ENCODE measurements around the gene MRC1. TPM values are rescaled to one million over a fixed set of nuclear protein-coding genes. Genes with fewer than 3 reads are reported as not detected.

The MRC1 gene
- total RNA-seq, 1 donor from 2014 or later: not detected

DNA sequence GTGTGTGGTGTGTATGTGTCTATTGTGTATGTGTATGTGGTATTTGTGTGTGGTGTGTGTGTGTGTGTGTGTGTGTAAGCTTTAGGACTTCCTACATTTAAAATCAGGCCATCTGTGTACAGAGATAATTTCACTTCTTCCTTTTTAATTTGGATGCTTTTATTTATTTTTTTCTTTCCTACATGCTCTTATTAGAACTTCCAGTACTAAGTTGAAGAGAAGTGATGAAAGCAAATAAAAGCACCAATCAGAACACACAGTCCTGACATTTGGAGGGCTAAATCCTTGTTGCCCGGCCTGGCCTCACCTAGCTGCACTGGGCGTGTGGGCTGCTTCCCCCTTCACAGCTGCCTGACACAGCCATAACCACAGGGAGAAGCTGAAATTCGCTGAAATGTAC lies 3.8 kb upstream of the MRC1 start:
- H3K36me3 Mint-ChIP-seq (ENCODE audit: low read depth): no peaks in the 10 kb centered on the region
- H3K4me1 Mint-ChIP-seq (ENCODE audit: low read depth): peaks cover 12% of the 10 kb centered on the region
- H3K27ac Mint-ChIP-seq: no peak overlapping the region
- no peaks in the 10 kb centered on the region for H3K9me3 Mint-ChIP-seq
- peaks cover 6% of the 10 kb centered on the region for H3K27me3 Mint-ChIP-seq (ENCODE audit: insufficient read depth)
- DNase-seq (ENCODE audit: low spot score): no peak
- H3K4me3 Mint-ChIP-seq: no peak overlapping the region
- intact Hi-C loops (cut with micrococcal nuclease): loop anchor here (10.0 kb wide), 1 partner anchor 299 kb away; no protein-coding TSS in a partner anchor

DNA sequence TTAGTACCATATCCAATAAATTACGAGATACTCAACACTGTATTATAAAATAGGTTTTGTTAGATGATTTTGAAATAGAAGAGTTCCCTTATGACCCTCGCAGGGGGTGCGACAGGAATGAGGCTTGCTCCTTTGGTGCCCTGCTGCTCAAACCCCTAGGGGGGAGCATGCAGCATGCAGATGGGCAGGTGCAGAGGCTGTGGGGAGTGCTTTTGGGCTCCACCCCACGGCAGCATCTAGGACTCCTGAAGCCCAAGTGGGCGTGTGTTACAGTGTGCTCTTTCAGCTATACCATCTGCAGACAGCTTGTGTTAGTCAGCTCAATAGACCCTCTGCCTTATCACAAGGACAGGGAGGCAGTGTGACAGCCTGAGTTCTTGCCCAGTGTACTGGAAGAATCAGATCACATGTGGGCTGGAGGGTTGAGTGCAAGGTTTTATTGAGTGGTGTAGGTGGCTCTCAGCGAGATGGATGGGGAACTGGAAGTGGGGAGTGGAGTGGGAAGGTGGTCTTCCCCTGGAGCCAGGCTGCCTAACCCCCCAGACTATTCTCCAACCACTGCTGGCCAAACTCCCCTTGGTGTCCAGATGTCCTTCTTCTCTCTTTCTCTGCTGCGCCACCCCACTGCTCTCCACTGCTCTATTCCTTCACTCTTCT lies 3.1 kb upstream of the MRC1 start:
- no peak overlapping the region for H3K27ac Mint-ChIP-seq
- H3K9me3 Mint-ChIP-seq: no peaks in the 10 kb centered on the region
- no peaks in the 10 kb centered on the region for H3K36me3 Mint-ChIP-seq (ENCODE audit: low read depth)
- peaks cover 14% of the 10 kb centered on the region for H3K4me1 Mint-ChIP-seq (ENCODE audit: low read depth)
- H3K27me3 Mint-ChIP-seq (ENCODE audit: insufficient read depth): peaks cover 9% of the 10 kb centered on the region
- H3K4me3 Mint-ChIP-seq: no peak overlapping the region
- no peak for DNase-seq (ENCODE audit: low spot score)
- intact Hi-C loops (cut with micrococcal nuclease): loop anchor here (10.0 kb wide), 1 partner anchor 299 kb away; no protein-coding TSS in a partner anchor

DNA sequence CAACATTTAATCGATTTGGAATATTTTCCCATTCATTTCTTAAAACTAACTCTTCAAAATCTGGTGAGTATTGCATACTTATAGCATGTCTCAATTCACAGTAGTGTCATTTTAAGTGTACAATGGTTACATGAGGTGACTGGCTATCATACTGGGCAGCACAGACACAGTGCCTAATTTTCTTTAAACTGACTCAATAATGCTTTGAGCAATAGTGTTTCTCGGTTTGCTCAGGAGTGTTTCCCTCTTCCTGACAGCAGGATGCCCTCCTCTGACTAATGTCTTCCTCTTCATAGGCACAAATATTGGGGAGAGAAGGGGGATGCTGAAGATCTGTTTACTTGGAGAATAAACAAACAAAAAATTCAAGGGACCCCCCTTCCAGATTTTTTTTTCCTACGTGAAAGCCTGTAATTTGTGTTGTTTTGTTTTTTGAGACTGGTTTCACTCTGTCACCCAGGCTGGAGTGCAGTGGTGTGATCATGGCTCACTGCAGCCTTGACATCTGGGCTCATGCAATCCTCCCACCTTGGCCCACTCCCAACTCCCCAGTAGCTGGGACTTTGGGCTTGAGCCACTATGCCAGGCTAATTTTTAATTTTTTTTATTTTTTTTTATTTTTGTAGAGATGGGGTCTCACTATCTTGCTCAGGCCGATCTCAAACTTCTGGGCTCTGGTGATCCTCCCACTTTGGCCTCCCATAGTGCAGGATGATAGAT lies 2.2 kb downstream of the MRC1 start:
- intact Hi-C loops (cut with micrococcal nuclease): no loop called here
- Mint-ChIP-seq H3K36me3 (ENCODE audit: low read depth) (no peaks in the 10 kb centered on the region), H3K27me3 (ENCODE audit: insufficient read depth) (peaks cover 9% of the 10 kb centered on the region), H3K4me3 (no peak overlapping the region), H3K4me1 (ENCODE audit: low read depth) (peaks cover 10% of the 10 kb centered on the region), H3K9me3 (no peaks in the 10 kb centered on the region), H3K27ac (no peak overlapping the region)
- DNase-seq (ENCODE audit: low spot score): no peak

DNA sequence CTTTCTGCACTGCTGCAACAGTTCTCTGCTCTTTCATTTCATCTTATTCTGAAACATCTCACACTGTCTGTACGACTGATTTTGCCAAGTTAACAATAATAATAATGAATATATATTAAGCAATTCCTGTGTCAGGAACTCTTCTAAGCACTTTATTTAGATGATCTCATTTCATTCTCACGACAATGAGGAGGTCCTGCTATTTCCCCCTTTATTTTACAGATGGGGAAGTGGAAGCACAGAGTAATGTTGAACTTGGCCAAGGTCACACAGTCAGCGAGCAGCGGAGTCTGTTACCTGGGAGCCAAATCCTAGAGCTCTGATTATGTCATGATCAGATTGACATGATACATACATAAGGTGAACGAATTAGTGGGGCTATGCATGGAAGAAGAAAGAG lies 5.8 kb downstream of the MRC1 start:
- DNase-seq (ENCODE audit: low spot score): no peak
- Mint-ChIP-seq H3K9me3 (no peaks in the 10 kb centered on the region), H3K4me3 (no peak overlapping the region), H3K4me1 (ENCODE audit: low read depth) (peaks cover 6% of the 10 kb centered on the region), H3K36me3 (ENCODE audit: low read depth) (no peaks in the 10 kb centered on the region), H3K27me3 (ENCODE audit: insufficient read depth) (peaks cover 3% of the 10 kb centered on the region), H3K27ac (no peak overlapping the region)
- intact Hi-C loops (cut with micrococcal nuclease): no loop called here

DNA sequence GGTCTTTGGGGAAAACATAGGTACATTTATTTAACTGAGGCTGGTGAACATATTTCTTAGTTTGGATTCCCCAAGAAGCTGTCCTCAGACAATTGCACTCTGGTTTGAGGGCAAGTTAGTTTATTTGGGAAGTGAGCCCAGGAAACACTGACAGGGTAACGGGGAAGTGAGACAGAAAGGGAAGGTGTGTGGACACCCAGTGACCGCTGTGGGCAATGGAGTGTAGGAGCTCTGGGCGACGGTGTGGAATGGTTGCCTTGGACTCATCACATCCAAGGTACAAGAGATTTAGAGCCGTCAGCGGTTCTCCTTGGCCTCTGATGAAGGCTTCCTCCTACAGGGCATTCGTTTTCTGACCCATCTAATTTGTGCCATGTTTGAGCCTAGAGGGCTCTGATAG lies 7.1 kb downstream of the MRC1 start:
- Mint-ChIP-seq H3K9me3 (no peaks in the 10 kb centered on the region), H3K4me1 (ENCODE audit: low read depth) (no peaks in the 10 kb centered on the region), H3K27me3 (ENCODE audit: insufficient read depth) (no peaks in the 10 kb centered on the region), H3K36me3 (ENCODE audit: low read depth) (no peaks in the 10 kb centered on the region), H3K27ac (no peak overlapping the region), H3K4me3 (no peak overlapping the region)
- intact Hi-C loops (cut with micrococcal nuclease): no loop called here
- DNase-seq (ENCODE audit: low spot score): no peak

DNA sequence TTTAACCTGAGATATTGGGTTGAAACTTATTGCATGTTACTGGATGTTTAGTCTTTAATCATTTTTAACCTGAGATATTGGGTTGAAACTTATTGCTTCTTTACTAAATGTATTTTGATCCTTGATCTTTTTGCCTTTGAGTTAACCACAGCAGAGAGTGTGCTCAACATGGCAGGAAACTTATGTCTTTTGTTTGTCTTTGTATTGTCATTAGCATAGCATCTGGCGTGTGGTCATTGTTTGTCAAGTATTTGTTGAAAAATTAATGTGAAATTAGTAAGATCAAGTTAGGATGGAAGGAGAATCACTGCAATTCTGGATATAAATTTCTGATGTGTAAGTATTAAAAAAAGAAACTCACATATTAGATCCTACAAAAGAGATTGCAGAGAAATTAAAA lies 8.2 kb downstream of the MRC1 start:
- intact Hi-C loops (cut with micrococcal nuclease): no loop called here
- H3K36me3 Mint-ChIP-seq (ENCODE audit: low read depth): no peaks in the 10 kb centered on the region
- no peaks in the 10 kb centered on the region for H3K4me1 Mint-ChIP-seq (ENCODE audit: low read depth)
- H3K4me3 Mint-ChIP-seq: no peak overlapping the region
- H3K27ac Mint-ChIP-seq: no peak overlapping the region
- no peaks in the 10 kb centered on the region for H3K27me3 Mint-ChIP-seq (ENCODE audit: insufficient read depth)
- no peaks in the 10 kb centered on the region for H3K9me3 Mint-ChIP-seq
- DNase-seq (ENCODE audit: low spot score): no peak

DNA sequence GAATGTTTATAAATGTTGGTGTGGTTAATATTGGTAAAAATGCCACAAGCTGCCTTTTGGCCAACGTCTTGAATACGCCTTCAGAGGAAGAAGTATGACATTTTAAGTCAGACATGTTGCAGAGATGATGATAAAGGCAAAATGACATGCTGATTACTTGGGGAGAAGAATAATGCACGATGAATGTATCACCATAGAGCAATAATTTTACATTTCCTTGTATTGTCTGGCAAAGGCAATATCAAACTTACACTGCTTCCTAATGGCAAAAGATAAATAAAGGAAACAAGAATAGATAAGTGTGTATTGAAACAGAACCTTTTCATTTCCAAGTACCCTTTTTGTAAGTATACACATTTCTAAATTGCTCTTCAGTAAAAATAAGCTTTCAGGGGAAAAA lies 8.6 kb downstream of the MRC1 start:
- intact Hi-C loops (cut with micrococcal nuclease): no loop called here
- H3K4me1 Mint-ChIP-seq (ENCODE audit: low read depth): no peaks in the 10 kb centered on the region
- H3K36me3 Mint-ChIP-seq (ENCODE audit: low read depth): no peaks in the 10 kb centered on the region

DNA sequence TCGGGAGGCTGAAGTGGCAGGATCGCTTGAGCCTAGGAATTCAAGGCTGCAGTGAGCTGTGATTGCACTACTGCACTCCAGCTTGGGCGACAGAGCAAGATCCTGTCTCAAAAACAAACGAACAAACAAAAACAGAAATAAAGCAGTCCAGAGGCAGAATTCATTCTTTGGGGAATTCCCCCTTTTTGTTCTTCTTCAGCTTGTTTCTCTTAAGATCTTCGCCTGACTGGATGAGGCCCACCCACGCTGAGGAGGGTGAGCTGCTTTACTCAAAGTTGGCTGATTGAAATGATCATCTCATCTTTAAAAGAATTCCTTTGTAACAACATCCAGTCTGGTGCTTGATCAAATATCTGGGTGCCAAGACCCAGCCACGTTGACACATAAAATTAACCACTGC lies 10.7 kb downstream of the MRC1 start:
- Mint-ChIP-seq H3K36me3 (ENCODE audit: low read depth) (no peaks in the 10 kb centered on the region), H3K4me1 (ENCODE audit: low read depth) (no peaks in the 10 kb centered on the region), H3K27me3 (ENCODE audit: insufficient read depth) (peaks cover 1% of the 10 kb centered on the region), H3K27ac (no peak overlapping the region), H3K9me3 (no peaks in the 10 kb centered on the region), H3K4me3 (no peak overlapping the region)
- intact Hi-C loops (cut with micrococcal nuclease): no loop called here
- no peak for DNase-seq (ENCODE audit: low spot score)

More for the DNA sequence above, 8.6 kb downstream of the MRC1 start:
- peaks cover 1% of the 10 kb centered on the region for H3K27me3 Mint-ChIP-seq (ENCODE audit: insufficient read depth)
- no peak overlapping the region for H3K4me3 Mint-ChIP-seq
- H3K27ac Mint-ChIP-seq: no peak overlapping the region
- no peaks in the 10 kb centered on the region for H3K9me3 Mint-ChIP-seq
- DNase-seq (ENCODE audit: low spot score): no peak

DNA sequence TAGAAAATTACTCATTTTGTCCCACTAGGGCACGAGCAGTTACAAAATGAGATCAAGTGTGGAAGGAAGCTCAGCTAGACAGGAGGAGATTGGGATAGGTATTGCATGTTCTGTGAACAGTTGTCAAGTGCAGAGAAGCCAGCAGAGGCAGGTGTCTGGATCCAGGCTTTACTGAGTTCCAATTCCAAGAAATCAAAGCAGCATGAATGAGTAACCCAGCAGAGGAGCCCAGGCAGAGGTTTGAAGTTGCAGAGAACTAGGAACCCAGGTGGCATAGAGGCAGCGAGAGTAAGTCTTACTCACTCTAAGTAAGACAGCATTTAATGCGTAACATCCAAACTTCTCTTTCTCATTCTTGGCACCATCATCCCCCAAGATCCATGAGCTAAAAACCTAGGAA lies 11.8 kb downstream of the MRC1 start:
- Mint-ChIP-seq H3K36me3 (ENCODE audit: low read depth) (no peaks in the 10 kb centered on the region), H3K9me3 (no peaks in the 10 kb centered on the region), H3K4me1 (ENCODE audit: low read depth) (no peaks in the 10 kb centered on the region), H3K27me3 (ENCODE audit: insufficient read depth) (peaks cover 1% of the 10 kb centered on the region), H3K4me3 (no peak overlapping the region), H3K27ac (no peak overlapping the region)
- intact Hi-C loops (cut with micrococcal nuclease): no loop called here
- no peak for DNase-seq (ENCODE audit: low spot score)

DNA sequence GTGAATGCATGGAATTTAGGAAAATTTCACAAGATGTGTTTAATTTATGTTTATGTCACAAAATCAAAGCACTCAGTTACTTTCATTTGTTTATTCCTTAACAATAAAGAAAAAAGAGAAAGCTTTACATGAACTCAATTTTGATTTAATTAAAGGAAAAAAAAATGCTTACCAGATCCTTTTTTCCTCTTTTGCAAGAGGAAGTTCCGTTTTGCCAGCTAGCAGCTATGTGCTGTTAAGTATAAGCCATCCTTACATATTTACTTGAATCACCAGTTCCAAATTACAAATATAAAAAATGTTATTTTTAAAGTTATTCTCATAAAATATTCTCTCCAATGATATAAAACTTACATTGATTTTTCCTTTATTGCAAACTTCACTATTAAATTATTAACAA lies 12.7 kb downstream of the MRC1 start:
- H3K4me3 Mint-ChIP-seq: no peak overlapping the region
- H3K36me3 Mint-ChIP-seq (ENCODE audit: low read depth): no peaks in the 10 kb centered on the region
- H3K27ac Mint-ChIP-seq: no peak overlapping the region
- no peak for DNase-seq (ENCODE audit: low spot score)
- H3K27me3 Mint-ChIP-seq (ENCODE audit: insufficient read depth): peaks cover 1% of the 10 kb centered on the region
- no peaks in the 10 kb centered on the region for H3K4me1 Mint-ChIP-seq (ENCODE audit: low read depth)
- no peaks in the 10 kb centered on the region for H3K9me3 Mint-ChIP-seq
- intact Hi-C loops (cut with micrococcal nuclease): no loop called here

DNA sequence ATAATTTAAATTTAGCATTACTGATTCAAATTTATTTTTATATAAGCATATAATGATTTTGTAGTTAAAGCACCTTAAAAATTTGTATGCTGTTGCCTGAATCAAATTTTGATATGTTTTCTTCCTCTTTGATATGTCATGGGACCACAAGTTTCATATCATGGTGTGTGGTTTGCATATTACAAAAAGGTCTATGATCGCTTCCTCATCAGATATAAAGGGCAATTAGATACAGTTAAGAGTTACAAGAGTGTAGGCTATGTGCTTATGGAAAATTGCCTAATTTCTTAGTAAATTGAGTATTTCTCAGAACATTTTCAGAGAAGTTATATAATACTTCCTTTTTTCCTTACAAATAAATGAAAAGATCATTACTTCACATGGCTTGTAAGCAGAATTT lies 22.2 kb downstream of the MRC1 start:
- Mint-ChIP-seq H3K27ac (no peak overlapping the region), H3K4me3 (no peak overlapping the region), H3K9me3 (no peaks in the 10 kb centered on the region), H3K27me3 (ENCODE audit: insufficient read depth) (no peaks in the 10 kb centered on the region), H3K4me1 (ENCODE audit: low read depth) (no peaks in the 10 kb centered on the region), H3K36me3 (ENCODE audit: low read depth) (no peaks in the 10 kb centered on the region)
- intact Hi-C loops (cut with micrococcal nuclease): no loop called here
- DNase-seq (ENCODE audit: low spot score): no peak

DNA sequence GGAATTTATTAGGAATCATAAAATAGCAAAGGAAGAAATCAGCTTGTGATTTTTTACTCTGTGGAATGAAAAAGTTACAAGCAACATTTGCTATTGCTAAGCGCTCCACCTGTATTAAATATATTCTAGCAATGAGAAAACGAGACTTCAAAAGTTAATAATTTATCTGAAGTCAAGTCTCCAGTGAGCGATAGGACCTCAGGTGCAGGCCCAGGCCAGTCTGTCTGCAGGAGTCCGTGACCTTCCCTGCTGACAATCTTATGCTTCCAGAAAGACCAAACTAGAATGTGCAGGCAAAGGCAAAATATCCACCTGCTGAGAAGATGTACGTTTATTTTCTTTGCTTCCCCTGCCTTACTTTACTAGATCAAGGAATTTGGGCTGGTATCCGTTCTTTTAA lies 22.7 kb downstream of the MRC1 start:
- Mint-ChIP-seq H3K4me1 (ENCODE audit: low read depth) (no peaks in the 10 kb centered on the region), H3K27ac (no peak overlapping the region), H3K4me3 (no peak overlapping the region), H3K36me3 (ENCODE audit: low read depth) (no peaks in the 10 kb centered on the region), H3K27me3 (ENCODE audit: insufficient read depth) (no peaks in the 10 kb centered on the region), H3K9me3 (no peaks in the 10 kb centered on the region)
- intact Hi-C loops (cut with micrococcal nuclease): no loop called here
- no peak for DNase-seq (ENCODE audit: low spot score)

DNA sequence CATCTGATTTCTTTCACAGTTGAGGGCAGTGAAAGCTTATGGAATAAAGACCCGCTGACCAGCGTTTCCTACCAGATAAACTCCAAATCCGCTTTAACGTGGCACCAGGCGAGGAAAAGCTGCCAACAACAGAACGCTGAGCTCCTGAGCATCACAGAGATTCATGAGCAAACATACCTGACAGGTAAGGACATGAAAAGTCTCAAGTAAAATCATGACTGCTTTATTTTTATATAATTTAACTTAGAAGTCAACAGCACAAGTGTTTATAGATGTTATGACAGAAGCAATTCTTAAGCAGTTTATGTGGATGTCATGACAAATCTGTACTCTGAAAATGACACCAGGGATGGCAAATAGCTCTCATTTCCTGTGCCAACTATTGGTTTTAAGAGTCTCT lies 24.5 kb downstream of the MRC1 start:
- Mint-ChIP-seq H3K9me3 (no peaks in the 10 kb centered on the region), H3K36me3 (ENCODE audit: low read depth) (no peaks in the 10 kb centered on the region), H3K4me3 (no peak overlapping the region), H3K27ac (no peak overlapping the region), H3K27me3 (ENCODE audit: insufficient read depth) (peaks cover 4% of the 10 kb centered on the region), H3K4me1 (ENCODE audit: low read depth) (no peaks in the 10 kb centered on the region)
- no peak for DNase-seq (ENCODE audit: low spot score)
- intact Hi-C loops (cut with micrococcal nuclease): no loop called here
